ENCODE results near the gene GBGT1. TPM values are rescaled to one million over a fixed set of nuclear protein-coding genes. Genes with fewer than 3 reads are reported as not detected.
A peak's percentile ranks its signal among the peaks of the same experiment; 100 is the strongest.
"Not testable (repeated sequence)": the region's sequence is repeated elsewhere in the genome, so short reads cannot be mapped to it uniquely, and the experiment has no call there.

GBGT1 gene
- total and polyA plus RNA-seq, 2 experiments from 2014 or later: 3.7 to 22.4 TPM

DNA sequence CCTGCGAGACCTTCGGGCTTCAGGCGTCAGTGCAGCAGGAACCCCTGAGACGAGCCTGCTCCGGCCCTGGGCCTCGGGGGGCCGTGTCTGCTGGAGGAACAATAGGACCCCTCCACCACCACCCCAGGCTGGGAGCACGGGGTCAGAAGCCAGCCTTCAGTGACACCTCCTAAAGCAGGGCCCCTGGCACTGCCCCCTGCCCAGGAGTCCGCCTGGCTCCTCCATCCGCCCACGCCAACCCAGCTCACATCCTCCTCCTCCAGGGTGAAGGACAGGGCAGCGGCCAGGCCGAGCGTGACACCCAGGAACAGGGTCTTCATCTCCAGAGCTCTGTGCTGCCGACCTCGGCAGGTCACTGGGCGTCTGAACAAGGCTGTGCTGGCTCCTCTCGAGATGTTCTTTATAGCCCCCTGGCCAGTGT, 45.2 kb upstream of the GBGT1 start, which contains the start of gene OBP2B:
OBP2B (minus strand) TSS at position 371 of the 421 bp plus-strand sequence; CDS start at position 320, 51 bp downstream.
- not testable (repeated sequence) for H3K36me3 ChIP-seq (ENCODE audit: insufficient read depth); H3K4me2 ChIP-seq; H3K4me1 ChIP-seq (ENCODE audit: insufficient read depth); H3K4me3 Mint-ChIP-seq; H3K9me3 Mint-ChIP-seq; H3K27ac ChIP-seq (ENCODE audit: low read depth); H3K27ac Mint-ChIP-seq; H3K79me2 ChIP-seq (replicated peaks; ENCODE audit: insufficient read depth); H3F3A ChIP-seq (replicated peaks; ENCODE audit: low read depth); DNase-seq (ENCODE audit: low spot score); ATAC-seq; H3K9me2 ChIP-seq (ENCODE audit: insufficient read depth); H3K4me3 ChIP-seq; H3K4me1 Mint-ChIP-seq; H4K20me1 ChIP-seq (replicated peaks; ENCODE audit: insufficient read depth); H2AFZ ChIP-seq; H3K36me3 Mint-ChIP-seq (ENCODE audit: low read depth)
- peaks cover 40% of the 10 kb centered on the region for H3K27me3 Mint-ChIP-seq (ENCODE audit: insufficient read depth, low read depth, poor library complexity)
- peaks cover 26% of the 10 kb centered on the region for H3K27me3 ChIP-seq (ENCODE audit: insufficient read depth)

DNA sequence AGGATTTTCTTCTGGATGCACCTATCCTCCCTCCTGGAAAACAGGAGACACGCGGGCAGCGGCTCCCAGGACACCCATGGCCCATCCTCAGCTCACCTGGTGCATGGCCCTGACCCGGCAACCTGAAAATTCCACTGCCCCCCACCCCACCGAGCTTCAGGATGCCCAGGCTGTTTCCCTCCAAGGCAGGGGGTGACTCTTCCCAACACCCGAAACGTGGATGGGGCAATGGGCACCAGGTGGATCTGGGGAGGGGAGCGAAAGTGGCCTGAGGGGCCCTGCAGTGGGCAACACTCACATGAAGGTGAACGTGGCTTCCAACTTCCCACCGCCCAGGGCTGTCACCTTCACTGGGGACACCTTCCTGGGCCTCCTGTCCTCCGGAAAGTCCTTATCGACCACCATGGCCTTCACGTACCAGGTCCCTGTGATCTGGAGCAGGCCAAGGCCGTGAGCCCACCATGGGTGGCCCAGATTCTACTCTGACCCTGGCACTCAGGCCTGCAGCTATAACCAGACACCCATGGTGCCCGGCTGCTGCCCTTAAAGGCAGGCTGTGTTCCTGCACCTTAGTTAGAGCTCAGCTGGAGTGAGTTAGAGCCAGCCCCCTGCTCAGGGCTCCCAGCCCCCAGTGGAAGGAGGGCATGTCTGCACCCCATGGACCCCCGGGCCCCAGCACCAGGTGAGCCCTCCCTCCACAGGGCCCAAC, 44.6 kb upstream of the GBGT1 start:
- peaks cover 42% of the 10 kb centered on the region for H3K27me3 Mint-ChIP-seq (ENCODE audit: insufficient read depth, low read depth, poor library complexity)
- not testable (repeated sequence) for H3K4me3 Mint-ChIP-seq; H3K4me1 ChIP-seq (ENCODE audit: insufficient read depth); DNase-seq (ENCODE audit: low spot score); H3K27ac ChIP-seq (ENCODE audit: low read depth); H3K27ac Mint-ChIP-seq; H3F3A ChIP-seq (replicated peaks; ENCODE audit: low read depth); H3K79me2 ChIP-seq (replicated peaks; ENCODE audit: insufficient read depth); H3K36me3 Mint-ChIP-seq (ENCODE audit: low read depth); H3K9me2 ChIP-seq (ENCODE audit: insufficient read depth); H3K4me1 Mint-ChIP-seq; H3K4me2 ChIP-seq; H4K20me1 ChIP-seq (replicated peaks; ENCODE audit: insufficient read depth); H3K9me3 Mint-ChIP-seq; H3K36me3 ChIP-seq (ENCODE audit: insufficient read depth); H2AFZ ChIP-seq; H3K4me3 ChIP-seq
- peak; percentile 25; the same call in 1 of the 3 replicates for ATAC-seq
- peaks cover 25% of the 10 kb centered on the region for H3K27me3 ChIP-seq (ENCODE audit: insufficient read depth)

DNA sequence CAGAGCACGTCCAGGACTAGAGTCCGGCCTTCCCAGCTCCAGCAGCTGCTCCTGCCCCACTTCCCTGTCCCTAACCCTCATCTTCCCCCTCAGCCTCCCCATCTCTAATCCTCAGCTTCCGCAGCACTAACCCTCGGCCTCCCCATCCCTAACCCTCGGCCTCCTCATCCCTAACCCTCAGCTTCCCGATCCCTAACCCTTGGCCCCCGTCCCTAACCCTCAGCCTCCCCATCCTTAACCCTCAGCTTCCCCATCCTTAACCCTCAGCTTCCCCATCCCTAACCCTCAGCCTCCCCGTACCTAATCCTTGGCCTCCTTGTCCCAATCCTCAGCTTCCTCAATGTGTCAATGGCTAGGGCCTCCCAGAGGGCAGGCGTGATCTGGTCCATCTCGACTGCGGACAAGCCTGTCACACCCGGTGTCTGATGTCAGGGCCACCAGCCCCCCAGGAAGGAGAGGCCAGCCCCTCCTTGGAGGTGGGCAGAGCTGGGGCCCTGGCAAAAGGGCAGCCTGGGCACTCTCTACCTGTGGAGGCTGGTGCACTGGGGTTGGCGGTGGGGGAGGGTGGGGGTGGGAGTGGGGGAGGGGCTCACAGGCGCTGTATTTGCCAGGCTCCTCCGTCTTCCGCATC, 43.9 kb upstream of the GBGT1 start:
- H3K27me3 ChIP-seq (ENCODE audit: insufficient read depth): peaks cover 26% of the 10 kb centered on the region
- no peak for DNase-seq (ENCODE audit: low spot score)
- Mint-ChIP-seq H3K4me1 (no peaks in the 10 kb centered on the region), H3K9me3 (no peaks in the 10 kb centered on the region), H3K27me3 (ENCODE audit: insufficient read depth, low read depth, poor library complexity) (peaks cover 38% of the 10 kb centered on the region), H3K36me3 (ENCODE audit: low read depth) (no peaks in the 10 kb centered on the region), H3K4me3 (no peak overlapping the region), H3K27ac (no peak overlapping the region)
- no peak overlapping the region for H3K27ac ChIP-seq (ENCODE audit: low read depth)
- H3K4me2 ChIP-seq: no peak overlapping the region
- no peaks in the 10 kb centered on the region for H3K79me2 ChIP-seq (replicated peaks; ENCODE audit: insufficient read depth)
- no peaks in the 10 kb centered on the region for H3K36me3 ChIP-seq (ENCODE audit: insufficient read depth)
- H3K9me2 ChIP-seq (ENCODE audit: insufficient read depth): no peaks in the 10 kb centered on the region
- TF ChIP-seq POLR2AphosphoS5 (IDR thresholded peaks at IDR 0.05; ENCODE audit: low read depth): 0 out of 2 replicates have a peak, but pooled peaks have one; percentile 27
- no peak for TF ChIP-seq EZH2phosphoT487 (IDR thresholded peaks at IDR 0.05; ENCODE audit: unreplicated experiment)
- no peaks in the 10 kb centered on the region for H3F3A ChIP-seq (replicated peaks; ENCODE audit: low read depth)
- H2AFZ ChIP-seq: no peak overlapping the region
- H3K4me1 ChIP-seq (ENCODE audit: insufficient read depth): no peaks in the 10 kb centered on the region
- no peak overlapping the region for H3K4me3 ChIP-seq
- H4K20me1 ChIP-seq (replicated peaks; ENCODE audit: insufficient read depth): no peaks in the 10 kb centered on the region
- peak; percentile 20; the same call in 2 of the 3 replicates for ATAC-seq

DNA sequence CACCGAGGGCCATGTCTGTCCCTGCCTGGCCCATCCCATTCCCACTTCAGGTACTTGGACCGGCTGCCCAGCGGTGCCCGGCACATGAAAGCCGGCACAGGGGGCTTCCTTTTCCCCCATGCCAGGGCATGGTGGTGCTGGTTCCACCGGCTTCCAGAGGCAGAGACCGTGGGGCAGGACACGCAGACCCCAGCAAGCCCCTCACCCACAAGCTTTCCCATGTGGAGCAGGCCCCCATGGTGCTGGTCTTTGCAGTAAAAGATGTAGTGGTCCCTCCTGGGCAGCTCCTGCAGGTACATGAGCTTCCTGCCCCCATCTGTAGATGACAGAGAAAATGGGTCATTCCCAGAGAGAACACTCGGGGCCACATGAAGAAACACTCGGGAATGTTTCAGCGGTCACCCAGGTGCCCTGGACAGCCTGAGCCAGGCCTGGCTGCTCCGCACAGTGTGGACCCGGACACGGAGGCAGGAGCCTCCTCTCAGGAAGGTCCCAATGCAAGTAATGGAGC, 43.4 kb upstream of the GBGT1 start:
- Histone ChIP-seq H3K4me1 (ENCODE audit: insufficient read depth) (no peaks in the 10 kb centered on the region), H3K27ac (ENCODE audit: low read depth) (no peak overlapping the region), H3K9me2 (ENCODE audit: insufficient read depth) (no peaks in the 10 kb centered on the region), H4K20me1 (replicated peaks; ENCODE audit: insufficient read depth) (no peaks in the 10 kb centered on the region), H3K4me2 (no peak overlapping the region), H3K79me2 (replicated peaks; ENCODE audit: insufficient read depth) (no peaks in the 10 kb centered on the region), H3K27me3 (ENCODE audit: insufficient read depth) (peaks cover 31% of the 10 kb centered on the region), H2AFZ (no peak overlapping the region), H3F3A (replicated peaks; ENCODE audit: low read depth) (no peaks in the 10 kb centered on the region), H3K36me3 (ENCODE audit: insufficient read depth) (no peaks in the 10 kb centered on the region), H3K4me3 (no peak overlapping the region)
- Mint-ChIP-seq H3K9me3 (no peaks in the 10 kb centered on the region), H3K36me3 (ENCODE audit: low read depth) (no peaks in the 10 kb centered on the region), H3K27ac (no peak overlapping the region), H3K4me1 (no peaks in the 10 kb centered on the region), H3K4me3 (no peak overlapping the region), H3K27me3 (ENCODE audit: insufficient read depth, low read depth, poor library complexity) (peaks cover 35% of the 10 kb centered on the region)
- ATAC-seq (no peak), DNase-seq (ENCODE audit: low spot score) (no peak)
- TF ChIP-seq, protein P1, sequence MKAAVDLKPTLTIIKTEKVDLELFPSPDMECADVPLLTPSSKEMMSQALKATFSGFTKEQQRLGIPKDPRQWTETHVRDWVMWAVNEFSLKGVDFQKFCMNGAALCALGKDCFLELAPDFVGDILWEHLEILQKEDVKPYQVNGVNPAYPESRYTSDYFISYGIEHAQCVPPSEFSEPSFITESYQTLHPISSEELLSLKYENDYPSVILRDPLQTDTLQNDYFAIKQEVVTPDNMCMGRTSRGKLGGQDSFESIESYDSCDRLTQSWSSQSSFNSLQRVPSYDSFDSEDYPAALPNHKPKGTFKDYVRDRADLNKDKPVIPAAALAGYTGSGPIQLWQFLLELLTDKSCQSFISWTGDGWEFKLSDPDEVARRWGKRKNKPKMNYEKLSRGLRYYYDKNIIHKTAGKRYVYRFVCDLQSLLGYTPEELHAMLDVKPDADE (IDR thresholded peaks at IDR 0.05): no peak
- TF ChIP-seq, protein P2, sequence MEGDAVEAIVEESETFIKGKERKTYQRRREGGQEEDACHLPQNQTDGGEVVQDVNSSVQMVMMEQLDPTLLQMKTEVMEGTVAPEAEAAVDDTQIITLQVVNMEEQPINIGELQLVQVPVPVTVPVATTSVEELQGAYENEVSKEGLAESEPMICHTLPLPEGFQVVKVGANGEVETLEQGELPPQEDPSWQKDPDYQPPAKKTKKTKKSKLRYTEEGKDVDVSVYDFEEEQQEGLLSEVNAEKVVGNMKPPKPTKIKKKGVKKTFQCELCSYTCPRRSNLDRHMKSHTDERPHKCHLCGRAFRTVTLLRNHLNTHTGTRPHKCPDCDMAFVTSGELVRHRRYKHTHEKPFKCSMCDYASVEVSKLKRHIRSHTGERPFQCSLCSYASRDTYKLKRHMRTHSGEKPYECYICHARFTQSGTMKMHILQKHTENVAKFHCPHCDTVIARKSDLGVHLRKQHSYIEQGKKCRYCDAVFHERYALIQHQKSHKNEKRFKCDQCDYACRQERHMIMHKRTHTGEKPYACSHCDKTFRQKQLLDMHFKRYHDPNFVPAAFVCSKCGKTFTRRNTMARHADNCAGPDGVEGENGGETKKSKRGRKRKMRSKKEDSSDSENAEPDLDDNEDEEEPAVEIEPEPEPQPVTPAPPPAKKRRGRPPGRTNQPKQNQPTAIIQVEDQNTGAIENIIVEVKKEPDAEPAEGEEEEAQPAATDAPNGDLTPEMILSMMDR (conservative IDR thresholded peaks at IDR 0.05; ENCODE audit: low read depth in 2 of 2): no peak

All from GM23338 (cell line).